Measurements from ENCODE around the gene BARHL1.

- TF ChIP-seq CTCF (IDR thresholded peaks at IDR 0.05) (no peak), POLR2A (IDR thresholded peaks at IDR 0.05) (no peak)
Observed at GRCh38 chr9:132606066-132606465, 23.7 kb downstream of the BARHL1 start.
